Uterus (tissue), 4 donors: Measurements from ENCODE around the gene DSTN. TPM values are rescaled to one million over a fixed set of nuclear protein-coding genes. Genes with fewer than 3 reads are reported as not detected.
A peak's percentile ranks its signal among the peaks of the same experiment; 100 is the strongest.

Experiments used
- DNase-seq, 2 donors: peaks; one replicate each; pipeline ENCODE4 v3.0.0-alpha.2; 2019 to 2020
- H3K27ac ChIP-seq, 2 donors: fragments of 200-600 bp; sonication (generic); 1 replicate in 1 of 2; 2 replicates in 1 of 2; pipeline ENCODE4 v1.5.1; 2016 to 2018
- H3K27me3 ChIP-seq, 2 donors: fragments of 200-600 bp; sonication (generic); one replicate each; pipeline ENCODE4 v1.5.1; 2018 to 2019; ENCODE audit warnings: control low read depth in 1 of 2
- H3K36me3 ChIP-seq, 2 donors: fragments of 200-600 bp; sonication (generic); one replicate each; pipeline ENCODE4 v1.5.1; 2019; ENCODE audit warnings: control low read depth in 1 of 2
- H3K4me1 ChIP-seq, 2 donors: fragments of 200-600 bp; sonication (generic); one replicate each; pipeline ENCODE4 v1.5.1; 2018 to 2019; ENCODE audit warnings: control low read depth in 1 of 2
- H3K4me3 ChIP-seq, 2 donors: fragments of 200-600 bp; sonication (generic); 1 replicate in 1 of 2; 2 replicates in 1 of 2; pipeline ENCODE4 v1.5.1; 2018 to 2019; ENCODE audit warnings: mild to moderate bottlenecking in 1 of 2
- H3K9me3 ChIP-seq, 2 donors: fragments of 200-600 bp; sonication (generic); one replicate each; pipeline ENCODE4 v1.5.1; 2019; ENCODE audit warnings: control low read depth in 1 of 2
- POLR2A ChIP-seq, 2 donors: fragments of 450-650 bp; IDR thresholded peaks; one replicate each; pipeline ENCODE4 v1.6.1; 2016; ENCODE audit warnings: antibody characterized with exemption in 2 of 2, mild to moderate bottlenecking in 1 of 2, moderate library complexity in 1 of 2
- intact Hi-C: fragments of 100-400 bp; cut with DNase I; formaldehyde crosslinking; loops from one replicate; pipeline ENCODE4 v1.15.1; 2023; ENCODE audit warnings: low total_unique reads
- total RNA-seq, 4 donors: library from RNA; depleted of rRNA in 3 of 4; stranded (reverse); fragments of >200 nt in 3 of 4; gene quantifications; one replicate each; pipeline versions ENCODE4 v1.1.0 to v1.2.4, GENCODE V29; 2014 to 2023
- TF ChIP-seq, protein P1 (sequence below), 4 experiments: fragments of 200-600 bp in 2 of 4; fragments of 450-650 bp in 2 of 4; sonication (generic) in 2 of 4; IDR thresholded peaks; one replicate each; pipeline ENCODE4 v1.5.1; 2016 to 2019; ENCODE audit warnings: antibody characterized with exemption in 4 of 4, mild to moderate bottlenecking in 2 of 4, moderate library complexity in 1 of 4
- donor health status: DM: yes; HTN: yes; CAD: no.

The DSTN gene
- total RNA-seq, 4 donors from 2014 or later, result 294 to 674 (median 623) TPM

DNA sequence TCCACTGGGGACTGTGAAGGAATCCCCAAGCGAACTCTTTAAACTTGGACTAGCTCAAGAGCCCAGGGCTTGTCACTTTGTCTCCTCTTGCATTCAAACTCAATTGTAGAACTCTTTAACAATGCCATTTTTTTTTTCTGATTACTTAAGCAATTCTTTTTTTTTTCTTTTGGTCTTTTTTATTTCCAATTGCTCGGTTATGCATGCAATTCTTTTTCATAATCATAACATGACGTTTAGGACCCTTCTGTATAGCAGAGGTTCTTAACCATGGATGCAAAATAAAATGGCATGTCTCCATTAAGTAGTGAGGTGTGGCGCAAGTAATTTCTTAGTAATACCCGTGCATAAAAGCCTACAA, 38.2 kb upstream of the DSTN start:
- no peak for DNase-seq
- Histone ChIP-seq H3K36me3 (no peaks in the 10 kb centered on the region), H3K27me3 (no peaks in the 10 kb centered on the region), H3K4me1 (no peaks in the 10 kb centered on the region), H3K4me3 (peak overlapping the region; percentile 3 to 56), H3K27ac (peak overlapping the region; percentile 61 to 71), H3K9me3 (no peaks in the 10 kb centered on the region)
- intact Hi-C loops, result no loop called here
- TF ChIP-seq, protein P1, sequence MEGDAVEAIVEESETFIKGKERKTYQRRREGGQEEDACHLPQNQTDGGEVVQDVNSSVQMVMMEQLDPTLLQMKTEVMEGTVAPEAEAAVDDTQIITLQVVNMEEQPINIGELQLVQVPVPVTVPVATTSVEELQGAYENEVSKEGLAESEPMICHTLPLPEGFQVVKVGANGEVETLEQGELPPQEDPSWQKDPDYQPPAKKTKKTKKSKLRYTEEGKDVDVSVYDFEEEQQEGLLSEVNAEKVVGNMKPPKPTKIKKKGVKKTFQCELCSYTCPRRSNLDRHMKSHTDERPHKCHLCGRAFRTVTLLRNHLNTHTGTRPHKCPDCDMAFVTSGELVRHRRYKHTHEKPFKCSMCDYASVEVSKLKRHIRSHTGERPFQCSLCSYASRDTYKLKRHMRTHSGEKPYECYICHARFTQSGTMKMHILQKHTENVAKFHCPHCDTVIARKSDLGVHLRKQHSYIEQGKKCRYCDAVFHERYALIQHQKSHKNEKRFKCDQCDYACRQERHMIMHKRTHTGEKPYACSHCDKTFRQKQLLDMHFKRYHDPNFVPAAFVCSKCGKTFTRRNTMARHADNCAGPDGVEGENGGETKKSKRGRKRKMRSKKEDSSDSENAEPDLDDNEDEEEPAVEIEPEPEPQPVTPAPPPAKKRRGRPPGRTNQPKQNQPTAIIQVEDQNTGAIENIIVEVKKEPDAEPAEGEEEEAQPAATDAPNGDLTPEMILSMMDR (IDR thresholded peaks at IDR 0.05), result no peak
- no peak for TF ChIP-seq POLR2A (IDR thresholded peaks at IDR 0.05)

DNA sequence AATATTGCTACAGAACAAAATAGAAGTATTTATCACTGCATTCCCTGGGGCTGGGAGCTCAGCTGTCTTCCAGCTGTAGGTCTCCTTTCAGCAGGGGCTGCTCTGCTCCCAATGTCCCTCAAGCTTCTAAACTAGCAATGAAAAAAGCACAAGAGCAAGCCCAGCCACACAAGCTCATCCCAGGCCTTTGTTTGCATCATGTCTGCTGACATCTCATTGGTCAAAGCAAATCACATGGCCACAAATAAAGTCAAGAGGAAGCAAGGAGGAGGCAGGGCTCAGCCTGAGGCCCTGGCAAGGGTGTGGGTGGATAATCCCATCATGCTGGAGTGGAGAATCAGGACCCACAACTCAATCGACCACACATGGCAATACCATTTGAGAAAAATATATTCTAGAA, 36.5 kb upstream of the DSTN start:
- H3K9me3 ChIP-seq, result no peaks in the 10 kb centered on the region
- TF ChIP-seq, protein P1 (IDR thresholded peaks at IDR 0.05), result no peak
- H3K27me3 ChIP-seq, result no peaks in the 10 kb centered on the region
- no peak overlapping the region for H3K4me3 ChIP-seq
- DNase-seq, result no peak
- no peak overlapping the region for H3K27ac ChIP-seq
- H3K36me3 ChIP-seq, result no peaks in the 10 kb centered on the region
- intact Hi-C loops, result no loop called here
- H3K4me1 ChIP-seq, result no peaks in the 10 kb centered on the region

DNA sequence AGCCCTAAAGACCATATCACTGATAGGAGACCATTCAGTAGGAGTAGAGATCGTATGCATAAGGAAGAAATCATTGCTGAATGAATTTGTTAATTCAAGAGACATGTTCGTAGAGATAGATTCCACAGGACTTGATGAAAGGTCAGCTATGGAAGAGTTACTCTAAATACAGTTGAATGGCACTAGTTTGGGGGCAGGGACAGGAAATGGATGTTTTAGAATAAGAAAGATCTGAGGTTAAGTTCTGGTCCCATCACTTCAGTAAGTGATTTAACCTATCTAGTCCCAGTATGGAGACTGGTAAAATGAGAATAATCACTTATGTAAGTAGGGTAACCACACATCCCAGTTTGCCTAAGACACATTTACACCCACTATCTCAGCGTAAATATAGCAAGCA, 35.8 kb upstream of the DSTN start:
- no peaks in the 10 kb centered on the region for H3K9me3 ChIP-seq
- no peaks in the 10 kb centered on the region for H3K27me3 ChIP-seq
- no peak overlapping the region for H3K4me3 ChIP-seq
- no peaks in the 10 kb centered on the region for H3K36me3 ChIP-seq
- no peak overlapping the region for H3K27ac ChIP-seq
- DNase-seq, result no peak
- intact Hi-C loops, result no loop called here
- H3K4me1 ChIP-seq, result no peaks in the 10 kb centered on the region
- no peak for TF ChIP-seq POLR2A (IDR thresholded peaks at IDR 0.05)
- TF ChIP-seq, protein P1 (IDR thresholded peaks at IDR 0.05), result no peak

DNA sequence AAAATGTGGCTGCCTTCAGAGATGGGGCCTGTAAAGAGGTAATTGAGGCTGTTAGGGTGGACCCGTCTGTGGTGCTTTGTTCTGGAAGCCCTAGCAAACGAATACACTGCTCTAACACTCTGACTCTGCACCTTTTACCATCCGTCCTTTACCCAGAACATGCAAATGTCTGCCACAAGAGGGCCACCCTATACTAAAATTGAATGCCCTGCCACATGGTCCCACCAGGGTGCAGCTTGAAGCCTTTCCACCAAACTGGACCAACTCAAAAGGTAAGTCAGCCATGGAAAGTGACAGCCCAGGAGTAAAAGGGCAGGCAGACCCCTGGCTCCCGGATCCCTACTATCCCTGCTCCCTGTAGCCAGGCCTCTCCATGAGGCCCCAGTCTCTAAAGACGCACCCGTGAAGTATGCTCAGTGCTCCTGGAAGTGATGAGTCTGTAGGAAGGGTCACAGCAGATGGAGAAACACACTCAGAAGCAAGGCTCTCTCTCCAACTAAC, 32.9 kb upstream of the DSTN start:
- Histone ChIP-seq H3K27ac (no peak overlapping the region), H3K4me3 (no peak overlapping the region), H3K36me3 (no peaks in the 10 kb centered on the region), H3K4me1 (peaks cover 0 to 3% of the 10 kb centered on the region in 2 donors), H3K27me3 (no peaks in the 10 kb centered on the region), H3K9me3 (no peaks in the 10 kb centered on the region)
- intact Hi-C loops, result loop anchor here (1.0 kb wide), 1 partner anchor 80 kb away; no protein-coding TSS in a partner anchor
- TF ChIP-seq POLR2A (IDR thresholded peaks at IDR 0.05), result no peak
- TF ChIP-seq, protein P1 (IDR thresholded peaks at IDR 0.05), result peak; percentile 85 to 98 (median 96)
- peak; percentile 73 to 82 for DNase-seq

DNA sequence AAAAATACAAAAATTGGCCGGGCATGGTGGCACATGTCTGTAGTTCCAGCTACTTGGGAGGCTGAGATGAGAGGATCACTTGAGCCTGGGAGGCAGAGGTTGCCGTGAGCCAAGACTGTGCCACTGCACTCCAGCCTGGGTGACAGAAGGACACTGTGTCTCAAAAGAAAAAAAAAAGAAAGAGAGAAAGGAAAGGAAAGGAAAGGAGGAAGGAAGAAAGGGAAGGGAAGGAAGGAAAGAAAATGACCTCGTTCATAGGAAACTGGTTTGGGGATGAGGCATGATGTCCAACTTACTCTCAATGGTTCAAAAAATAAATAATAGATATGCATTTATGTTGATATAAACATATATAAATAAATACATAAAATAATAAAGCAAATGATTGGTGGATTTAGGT, 31.9 kb upstream of the DSTN start:
- H3K27ac ChIP-seq, result no peak overlapping the region
- no peaks in the 10 kb centered on the region for H3K36me3 ChIP-seq
- no peaks in the 10 kb centered on the region for H3K27me3 ChIP-seq
- intact Hi-C loops, result loop anchor here (1.0 kb wide), 1 partner anchor 79 kb away; no protein-coding TSS in a partner anchor
- H3K4me3 ChIP-seq, result no peak overlapping the region
- peaks cover 0 to 3% of the 10 kb centered on the region in 2 donors for H3K4me1 ChIP-seq
- TF ChIP-seq POLR2A (IDR thresholded peaks at IDR 0.05), result no peak
- TF ChIP-seq, protein P1 (IDR thresholded peaks at IDR 0.05), result no peak
- H3K9me3 ChIP-seq, result no peaks in the 10 kb centered on the region
- no peak for DNase-seq
